Measurements from ENCODE around the gene GRB10.
"Not testable (repeated sequence)": the region's sequence is repeated elsewhere in the genome, so short reads cannot be mapped to it uniquely, and the experiment has no call there.

The GRB10 gene

GRCh38 chr7:50775836-50776235, 6.9 kb downstream of the GRB10 start:
- no peak for DNase-seq

GRCh38 chr7:50775231-50775630, 7.5 kb downstream of the GRB10 start:
- no peak for DNase-seq

GRCh38 chr7:50774319-50774718, 8.4 kb downstream of the GRB10 start:
- DNase-seq: no peak

GRCh38 chr7:50773071-50773470, 9.6 kb downstream of the GRB10 start:
- DNase-seq: not testable (repeated sequence)

GRCh38 chr7:50771120-50772002, 11.3 kb downstream of the GRB10 start:
- DNase-seq: no peak

GRCh38 chr7:50768485-50769474, 13.9 kb downstream of the GRB10 start:
- no peak for DNase-seq

- no peak for DNase-seq
Measured at GRCh38 chr7:50766849-50767207, 15.9 kb downstream of the GRB10 start.

GRCh38 chr7:50766106-50766848, 16.4 kb downstream of the GRB10 start:
- no peak for DNase-seq

- no peak for DNase-seq
Measured at GRCh38 chr7:50762337-50762736, 20.4 kb downstream of the GRB10 start.

- DNase-seq: no peak
Measured at GRCh38 chr7:50761713-50762112, 21.0 kb downstream of the GRB10 start.

- no peak for DNase-seq
Measured at GRCh38 chr7:50757703-50758390, 24.8 kb downstream of the GRB10 start.

GRCh38 chr7:50756180-50756579, 26.5 kb downstream of the GRB10 start:
- DNase-seq: no peak

GRCh38 chr7:50754684-50755083, 28.0 kb downstream of the GRB10 start:
- DNase-seq: no peak

GRCh38 chr7:50754241-50754640, 28.5 kb downstream of the GRB10 start:
- no peak for DNase-seq

- DNase-seq: no peak
Measured at GRCh38 chr7:50752422-50752821, 30.3 kb downstream of the GRB10 start.

GRCh38 chr7:50751146-50751545, 31.6 kb downstream of the GRB10 start:
- no peak for DNase-seq

GRCh38 chr7:50749896-50750295, 32.8 kb downstream of the GRB10 start:
- no peak for DNase-seq

- DNase-seq: no peak
Measured at GRCh38 chr7:50748472-50748871, 34.2 kb downstream of the GRB10 start.

- DNase-seq: no peak
Measured at GRCh38 chr7:50745835-50746234, 36.9 kb downstream of the GRB10 start.

GRCh38 chr7:50745336-50745735, 37.4 kb downstream of the GRB10 start:
- DNase-seq: no peak

GRCh38 chr7:50743893-50744292, 38.8 kb downstream of the GRB10 start:
- no peak for DNase-seq

GRCh38 chr7:50743016-50743415, 39.7 kb downstream of the GRB10 start:
- DNase-seq: no peak
